Nephron (organoid): ENCODE measurements around the gene LRRIQ4.
A peak's percentile ranks its signal among the peaks of the same experiment; 100 is the strongest.

Experiments
- H3K27ac Mint-ChIP-seq, 3 experiments: 2 replicates each; pipeline ENCODE4 v1.8.0; 2020; ENCODE audit warnings: mixed read lengths in 3 of 3, mild to moderate bottlenecking in 2 of 3, moderate library complexity in 1 of 3
- H3K27me3 Mint-ChIP-seq: 2 replicates; pipeline ENCODE4 v1.8.0; 2021; ENCODE audit warnings: low read depth, mild to moderate bottlenecking, moderate library complexity, mixed read lengths
- H3K36me3 Mint-ChIP-seq: 2 replicates; pipeline ENCODE4 v1.8.0; 2020; ENCODE audit warnings: low read depth, mixed read lengths
- H3K4me1 Mint-ChIP-seq: 2 replicates; pipeline ENCODE4 v1.8.0; 2020; ENCODE audit warnings: mixed read lengths
- H3K4me3 Mint-ChIP-seq, 3 experiments: 2 replicates each; pipeline ENCODE4 v1.8.0; 2020; ENCODE audit warnings: mild to moderate bottlenecking in 3 of 3, mixed read lengths in 3 of 3, moderate library complexity in 2 of 3
- H3K9me3 Mint-ChIP-seq: 2 replicates; pipeline ENCODE4 v1.8.0; 2020; ENCODE audit warnings: mixed read lengths
- CTCF ChIP-seq, 3 experiments: fragments of 200-600 bp; sonication (generic); IDR thresholded peaks; one replicate each; pipeline ENCODE4 v1.5.0; 2021; ENCODE audit warnings: antibody characterized with exemption in 3 of 3; ENCODE audit not compliant: unreplicated experiment in 3 of 3

The LRRIQ4 gene

GRCh38 chr3:169812332-169813235, at the start of gene LRRIQ4, which contains the start of gene LRRC34:
LRRIQ4 (plus strand) TSS chr3:169812870; CDS start chr3:169821922, 9,052 bp downstream.
LRRC34 (minus strand) TSS chr3:169812904; CDS start chr3:169812548, 356 bp downstream.
- TF ChIP-seq CTCF (IDR thresholded peaks at IDR 0.05; ENCODE audit: unreplicated experiment in 3 of 3) = no peak
- Mint-ChIP-seq H3K4me1 (peaks cover 9% of the 10 kb centered on the region), H3K9me3 (peaks cover 16% of the 10 kb centered on the region), H3K27me3 (no peaks in the 10 kb centered on the region), H3K36me3 (no peaks in the 10 kb centered on the region), H3K27ac (peak within 1 kb of the TSS; percentile 78 to 90 (median 85)), H3K4me3 (peak within 1 kb of the TSS; percentile 80 to 94 (median 90))

- no peaks in the 10 kb centered on the region for H3K27me3 Mint-ChIP-seq
- TF ChIP-seq CTCF (IDR thresholded peaks at IDR 0.05; ENCODE audit: unreplicated experiment in 3 of 3) = no peak
- peaks cover 13% of the 10 kb centered on the region for H3K9me3 Mint-ChIP-seq
- peaks cover 5% of the 10 kb centered on the region for H3K4me1 Mint-ChIP-seq
- H3K4me3 Mint-ChIP-seq = peak overlapping the region; percentile 84 to 90 (median 90)
- peaks cover 11% of the 10 kb centered on the region for H3K36me3 Mint-ChIP-seq
- peak overlapping the region; percentile 82 to 94 (median 90) for H3K27ac Mint-ChIP-seq
These were observed 48.3 kb upstream of the LRRIQ4 start for GRCh38 chr3:169764312-169764881.

- Mint-ChIP-seq H3K4me1 (peaks cover 10% of the 10 kb centered on the region), H3K4me3 (peak within 1 kb of the TSS; percentile 84 to 90 (median 90)), H3K27ac (peak within 1 kb of the TSS; percentile 84 to 94 (median 93)), H3K9me3 (peaks cover 13% of the 10 kb centered on the region), H3K36me3 (peaks cover 11% of the 10 kb centered on the region), H3K27me3 (no peaks in the 10 kb centered on the region)
- no peak for TF ChIP-seq CTCF (IDR thresholded peaks at IDR 0.05; ENCODE audit: unreplicated experiment in 3 of 3)
These were observed 47.6 kb upstream of the LRRIQ4 start, which contains the start of gene TERC for GRCh38 chr3:169764882-169765612. TERC (minus strand) TSS chr3:169765060.

GRCh38 chr3:169769287-169770181, 43.1 kb upstream of the LRRIQ4 start, which contains the start of gene ACTRT3:
ACTRT3 (minus strand) TSS chr3:169769561; CDS start chr3:169769520, 41 bp downstream.
- H3K4me1 Mint-ChIP-seq = peaks cover 23% of the 10 kb centered on the region
- peaks cover 11% of the 10 kb centered on the region for H3K36me3 Mint-ChIP-seq
- H3K27me3 Mint-ChIP-seq = no peaks in the 10 kb centered on the region
- peaks cover 10% of the 10 kb centered on the region for H3K9me3 Mint-ChIP-seq
- peak within 1 kb of the TSS; percentile 93 to 98 (median 94) for H3K4me3 Mint-ChIP-seq
- TF ChIP-seq CTCF (IDR thresholded peaks at IDR 0.05; ENCODE audit: unreplicated experiment in 3 of 3) = no peak
- peak within 1 kb of the TSS; percentile 94 to 96 (median 95) for H3K27ac Mint-ChIP-seq
